GM12891 (cell line): ENCODE data around the gene RNU6-7.

Source experiments
- DNase-seq: peaks from one replicate; pipeline ENCODE4 v3.0.0; 2011; ENCODE audit warnings: low spot score; ENCODE audit not compliant: insufficient read length
- FAIRE-seq: peaks from 2 replicates; lab custom pipeline; 2011; peaks lifted over from hg19 to GRCh38; lab: Jason Lieb, UNC
- PAX5 ChIP-seq: IDR thresholded peaks from 2 replicates; pipeline ENCODE4 v1.6.1; 2011; ENCODE audit warnings: low read length, moderate library complexity, mild to moderate bottlenecking; ENCODE audit not compliant: insufficient read depth, severe bottlenecking
- POLR2A ChIP-seq: IDR thresholded peaks from 2 replicates; pipeline ENCODE4 v1.6.1; 2011; ENCODE audit warnings: low read depth, low read length, control low read depth
- POLR2AphosphoS5 ChIP-seq: IDR thresholded peaks from 2 replicates; pipeline ENCODE4 v1.6.1; 2011; ENCODE audit warnings: low read depth, low read length, control low read depth
- POU2F2 ChIP-seq: IDR thresholded peaks from 2 replicates; pipeline ENCODE4 v1.6.1; 2011; ENCODE audit warnings: low read depth, mild to moderate bottlenecking, control low read depth, low read length, moderate library complexity
- SPI1 ChIP-seq: IDR thresholded peaks from 2 replicates; pipeline ENCODE4 v1.6.1; 2011; ENCODE audit warnings: low read depth, low read length, control low read depth
- TAF1 ChIP-seq: IDR thresholded peaks from 2 replicates; pipeline ENCODE4 v1.6.1; 2011; ENCODE audit warnings: low read depth, low read length, control low read depth

RNU6-7 gene

DNA sequence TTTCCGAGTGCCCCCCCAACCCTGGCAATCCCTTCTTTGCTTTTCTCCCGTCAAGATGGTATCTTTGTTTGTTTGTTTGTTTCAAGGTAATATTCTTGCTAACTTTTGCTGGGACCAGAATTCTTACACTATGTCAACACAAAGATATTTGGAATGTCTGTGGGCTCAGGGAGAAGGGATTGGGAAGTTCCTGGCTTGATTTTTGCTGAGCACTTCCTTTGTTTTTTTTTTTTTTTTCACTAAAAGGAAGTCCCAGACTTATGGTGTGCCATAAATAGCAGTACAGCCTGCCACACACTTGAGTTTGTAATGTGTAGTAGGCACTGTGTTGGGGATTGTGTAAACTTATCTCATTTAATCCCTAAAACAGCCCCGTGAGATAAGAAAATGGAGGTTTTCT lies 11.2 kb upstream of the RNU6-7 start:
- TF ChIP-seq POLR2AphosphoS5, result no peak
- FAIRE-seq (no peak), DNase-seq (no peak)

DNA sequence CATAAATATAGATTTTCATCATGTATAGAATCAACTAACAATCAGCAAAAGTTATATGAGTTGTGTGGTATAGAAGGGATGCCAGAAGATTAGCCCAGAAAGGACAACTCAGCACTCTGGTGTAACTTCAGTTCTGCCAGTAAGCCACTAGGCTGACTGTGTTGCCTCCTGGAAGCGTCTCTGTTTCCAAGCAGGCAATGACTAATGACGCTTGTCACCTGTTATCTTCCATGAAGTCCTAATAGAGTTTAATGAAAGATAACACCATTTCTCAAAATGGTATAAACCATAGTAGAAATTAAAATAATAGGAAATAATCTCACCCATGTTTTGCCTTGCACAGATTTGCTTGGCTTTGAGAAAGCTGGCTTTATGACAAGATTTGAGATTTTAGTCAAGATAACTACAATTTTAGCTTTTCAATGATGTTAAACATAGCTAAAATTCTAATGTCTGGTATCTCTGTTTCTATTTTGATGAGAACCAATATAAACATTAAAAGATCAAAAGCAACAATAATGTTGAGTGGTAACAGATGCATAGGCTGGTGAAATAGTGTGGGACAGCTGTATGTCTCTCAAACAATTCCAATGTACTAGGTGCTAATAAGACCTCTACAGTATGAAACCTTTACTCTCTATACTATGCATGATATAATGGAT lies 9.0 kb upstream of the RNU6-7 start:
- no peak for TF ChIP-seq PAX5
- no peak for TF ChIP-seq POLR2A
- FAIRE-seq, result no peak
- no peak for DNase-seq

DNA sequence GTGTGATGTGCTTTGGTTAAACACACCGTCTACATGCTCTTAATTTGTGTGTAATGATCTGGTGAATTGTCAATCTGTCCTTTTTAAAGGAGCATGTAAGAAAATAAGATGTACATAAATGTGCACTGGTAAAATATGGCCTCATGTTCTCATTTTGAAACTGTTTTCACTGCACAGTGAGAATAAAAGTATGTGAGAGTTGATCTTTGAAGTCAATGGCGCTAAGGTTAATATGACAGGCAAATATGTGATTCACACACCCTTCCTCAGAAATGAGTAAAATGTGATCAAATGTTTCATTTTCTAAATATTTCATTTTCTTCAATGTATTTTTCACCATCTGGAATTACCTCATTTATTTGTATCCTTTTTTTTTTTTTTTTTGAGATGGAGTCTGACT lies 8.3 kb upstream of the RNU6-7 start:
- DNase-seq (no peak), FAIRE-seq (no peak)
- TF ChIP-seq PAX5 (no peak), POLR2A (no peak), SPI1 (no peak), POU2F2 (no peak), TAF1 (no peak), POLR2AphosphoS5 (no peak)

DNA sequence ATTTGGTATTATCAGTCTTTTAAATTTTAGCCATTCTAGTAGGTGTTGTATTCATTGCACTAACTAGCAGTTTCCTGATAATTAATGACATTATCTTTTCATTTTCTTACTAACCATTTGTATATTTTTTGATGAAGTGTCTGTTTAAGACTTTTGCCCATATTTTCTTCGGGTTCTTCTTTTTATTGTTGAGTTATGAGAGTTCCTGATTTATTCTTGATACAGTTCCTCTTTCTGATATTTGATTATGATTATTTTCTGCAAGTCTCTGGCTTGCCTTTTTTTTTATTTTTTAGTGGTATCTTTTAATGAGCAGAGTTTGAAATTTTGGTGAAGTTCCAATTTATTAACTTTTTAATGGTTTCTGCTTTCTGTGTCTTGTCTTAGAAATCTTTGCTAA lies 6.2 kb upstream of the RNU6-7 start:
- DNase-seq (no peak), FAIRE-seq (no peak)
- TF ChIP-seq POU2F2 (no peak), POLR2A (no peak), PAX5 (no peak), SPI1 (no peak), TAF1 (no peak), POLR2AphosphoS5 (no peak)

DNA sequence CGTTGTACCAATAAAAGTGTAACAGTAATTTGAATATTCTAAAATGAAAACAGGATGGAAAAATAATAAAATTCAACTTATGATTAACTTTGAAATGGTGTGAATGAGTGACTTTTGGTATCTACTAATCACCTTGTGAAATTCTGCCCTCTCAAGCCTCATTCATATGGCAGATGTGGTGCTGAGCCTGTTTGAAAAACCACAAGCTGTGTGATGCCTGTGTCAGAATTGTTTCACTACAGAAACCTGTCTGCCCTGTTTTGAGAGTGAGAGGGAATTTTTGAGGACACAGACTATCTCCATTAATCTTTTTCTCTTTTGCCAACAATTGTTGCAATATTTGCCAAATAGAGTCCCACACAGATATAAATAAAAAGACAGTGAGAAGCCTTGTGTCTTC lies 3.9 kb upstream of the RNU6-7 start:
- TF ChIP-seq POU2F2 (no peak), POLR2A (no peak), SPI1 (no peak), TAF1 (no peak), PAX5 (no peak), POLR2AphosphoS5 (no peak)
- DNase-seq (no peak), FAIRE-seq (no peak)

DNA sequence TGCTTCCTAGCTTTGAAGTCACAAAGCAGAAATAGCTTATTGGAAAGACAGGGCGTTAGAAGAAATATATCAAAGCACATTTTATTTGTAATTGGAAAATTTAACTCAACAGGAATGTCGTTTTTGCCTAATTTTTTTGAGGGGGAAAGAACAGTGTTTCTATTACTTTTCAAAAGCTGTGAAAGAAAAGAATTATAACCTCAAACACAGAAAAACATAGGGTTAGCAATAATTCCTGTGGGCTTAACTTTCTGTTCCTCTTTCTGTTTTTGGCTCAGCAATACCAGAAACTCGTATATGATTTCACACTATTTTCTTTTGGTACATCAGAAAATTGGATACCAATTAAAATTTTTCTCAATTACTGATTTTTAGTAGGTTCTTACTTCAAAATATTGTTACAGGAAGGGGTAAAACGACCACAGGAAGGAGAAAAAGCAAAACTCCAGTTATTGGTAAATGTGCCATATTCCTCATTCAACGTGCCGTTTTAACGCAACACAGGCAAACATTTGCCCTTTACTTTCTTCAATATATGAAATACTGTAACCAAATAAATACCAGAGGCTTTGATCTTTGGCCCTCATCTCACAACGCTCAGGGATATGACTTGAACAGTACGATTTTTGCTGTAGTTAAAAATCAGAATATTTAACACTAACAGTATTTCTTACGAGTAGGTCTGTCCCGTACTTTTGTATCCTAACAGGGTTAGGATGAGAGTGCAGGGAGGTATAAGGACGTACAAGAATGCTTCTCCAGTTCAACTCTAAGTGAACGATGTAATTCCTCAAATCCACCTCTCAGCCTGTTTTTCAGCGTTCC lies 1.3 kb upstream of the RNU6-7 start:
- TF ChIP-seq PAX5, result no peak
- no peak for TF ChIP-seq POU2F2
- TF ChIP-seq POLR2AphosphoS5, result no peak
- peak; percentile 97 for TF ChIP-seq SPI1
- FAIRE-seq (no peak), DNase-seq (no peak)

DNA sequence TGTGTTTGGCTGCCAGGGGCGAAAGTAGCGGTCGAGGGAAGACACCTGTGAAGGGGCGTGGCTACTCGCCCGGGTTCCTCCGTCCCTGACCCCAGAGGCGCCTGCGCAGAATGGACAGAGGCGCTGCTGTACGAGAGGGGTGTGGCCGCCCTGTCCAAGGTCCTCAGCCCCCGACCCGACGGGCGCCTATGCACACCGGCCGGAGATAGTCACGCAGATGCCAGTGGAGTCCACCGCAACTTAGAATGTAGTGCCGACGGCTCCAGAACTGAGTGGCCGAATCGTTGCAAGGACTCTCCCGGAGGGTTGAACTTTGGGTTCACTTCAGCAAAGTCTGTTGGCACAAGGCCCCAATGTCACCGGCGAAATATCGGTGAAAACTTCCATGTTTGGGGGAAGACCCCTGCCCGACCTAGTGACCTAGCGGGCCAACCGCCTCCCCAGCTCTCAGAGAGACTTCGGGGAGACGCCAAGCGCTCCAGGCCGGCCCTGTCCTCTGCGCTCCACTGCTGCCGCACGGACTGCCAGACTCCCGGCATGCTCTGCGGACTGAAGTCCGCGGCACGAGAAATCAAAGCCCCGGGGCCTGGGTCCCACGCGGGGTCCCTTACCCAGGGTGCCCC lies 541 bp upstream of the RNU6-7 start:
- TF ChIP-seq POLR2A (no peak), POU2F2 (no peak), PAX5 (no peak), TAF1 (no peak), POLR2AphosphoS5 (no peak), SPI1 (no peak)
- FAIRE-seq (peak; percentile 51), DNase-seq (peak; percentile 32)

DNA sequence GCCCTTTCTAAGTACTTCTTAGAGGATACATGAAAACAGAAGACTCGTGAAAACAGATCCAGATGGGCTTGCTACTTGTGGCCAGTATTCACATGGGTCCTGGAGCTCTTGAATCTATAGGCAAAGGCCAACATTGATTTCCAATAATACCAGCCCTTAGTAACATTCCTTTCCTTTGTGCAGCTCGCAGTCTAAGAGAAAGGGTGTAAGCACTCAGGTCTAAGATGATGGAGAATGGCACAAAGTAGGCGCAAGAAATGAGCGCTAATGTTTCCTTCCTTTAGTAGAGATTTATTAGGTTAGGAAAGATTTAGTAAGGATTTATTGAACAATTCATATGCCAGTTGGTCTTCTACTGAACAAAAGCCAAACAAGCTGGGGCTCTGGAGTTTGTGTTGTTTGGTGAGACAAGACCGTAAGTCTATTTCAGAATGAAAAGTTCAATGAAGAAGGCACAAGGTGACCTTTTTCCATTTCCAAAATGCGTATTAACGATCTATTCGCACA lies 699 bp downstream of the RNU6-7 start:
- no peak for DNase-seq
- no peak for FAIRE-seq
- TF ChIP-seq POLR2A (no peak), PAX5 (no peak), SPI1 (no peak), TAF1 (no peak)

DNA sequence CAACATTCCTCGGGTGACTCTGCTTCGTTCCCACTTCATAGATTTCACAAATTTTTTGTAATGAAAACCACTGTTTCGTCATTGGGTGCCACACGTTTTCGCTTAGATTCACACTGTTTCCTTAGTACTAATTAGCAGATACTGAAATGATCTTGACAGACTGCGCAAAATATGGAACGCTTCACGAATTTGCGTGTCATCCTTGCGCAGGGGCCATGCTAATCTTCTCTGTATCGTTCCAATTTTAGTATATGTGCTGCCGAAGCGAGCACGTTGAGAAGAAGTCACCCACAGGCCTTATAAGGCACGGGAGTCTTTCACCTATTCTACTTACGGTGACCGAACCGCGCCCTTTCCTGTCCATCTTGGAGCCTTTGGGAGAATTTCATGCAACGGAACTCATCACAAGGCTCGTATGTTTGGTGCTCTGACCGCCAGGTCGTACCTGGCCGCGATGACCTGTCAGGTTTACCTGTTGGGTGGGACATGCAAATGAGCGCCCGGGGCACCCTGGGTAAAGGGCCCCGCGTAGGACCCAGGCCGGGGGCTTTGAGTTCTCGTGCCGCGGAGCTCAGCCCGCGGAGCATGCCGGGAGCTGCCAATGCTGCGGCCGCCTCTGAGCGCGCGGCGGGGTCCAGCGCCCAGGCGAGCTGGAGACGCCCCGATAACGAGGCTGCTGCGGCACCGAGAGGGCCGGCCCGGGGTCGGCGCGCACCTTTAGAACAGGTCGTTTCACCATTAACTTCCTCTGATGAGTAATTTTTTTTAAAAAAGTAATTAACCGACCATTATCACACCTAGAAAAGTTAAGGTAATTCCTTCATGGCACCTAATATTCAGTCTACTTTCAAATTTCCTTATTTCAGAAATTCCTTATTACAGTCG lies 1.4 kb downstream of the RNU6-7 start, which contains the start of gene RNU6-8:
Gene RNU6-8, minus strand, starts transcription at position 272 of the 885 bp plus-strand sequence.
- TF ChIP-seq POU2F2, result peak; percentile 99
- peak; percentile 28; the same call in 1 of the 2 replicates for TF ChIP-seq TAF1
- TF ChIP-seq POLR2A, result no peak
- TF ChIP-seq POLR2AphosphoS5, result no peak
- TF ChIP-seq SPI1, result no peak
- no peak for TF ChIP-seq PAX5
- DNase-seq (peak; percentile 54), FAIRE-seq (peak; percentile 89)

DNA sequence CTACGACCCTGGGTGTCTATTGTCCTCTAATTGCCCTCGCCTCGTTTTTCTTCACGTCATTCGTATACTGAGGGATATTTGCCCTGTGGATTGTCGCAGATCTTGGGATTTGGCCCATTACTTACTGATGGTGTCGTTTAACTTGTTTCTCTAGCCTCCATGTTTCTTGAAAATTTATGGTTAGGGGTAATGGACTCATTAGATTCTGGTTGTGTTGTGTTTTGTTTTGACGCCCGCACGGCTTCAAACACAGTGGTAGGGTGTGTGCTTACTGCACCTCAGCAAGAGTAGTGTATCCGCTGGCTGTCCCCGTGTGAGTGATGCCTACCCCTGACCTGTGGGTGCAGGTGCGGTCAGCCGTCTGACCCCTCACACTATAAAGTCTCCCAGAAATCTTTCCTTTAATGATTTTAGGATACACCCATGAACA lies 2.1 kb downstream of the RNU6-7 start:
- FAIRE-seq (no peak), DNase-seq (no peak)
- TF ChIP-seq TAF1 (no peak), PAX5 (no peak)
